ENCODE data around the gene GALNT4. TPM values are rescaled to one million over a fixed set of nuclear protein-coding genes. Genes with fewer than 3 reads are reported as not detected.

Gene GALNT4
- total and polyA plus RNA-seq, 10 of the 15 experiments (the other 5 are each of a cell fraction or from before 2014, with no cell fraction given) = 0.90 to 2.9 (median 1.8) TPM

DNA sequence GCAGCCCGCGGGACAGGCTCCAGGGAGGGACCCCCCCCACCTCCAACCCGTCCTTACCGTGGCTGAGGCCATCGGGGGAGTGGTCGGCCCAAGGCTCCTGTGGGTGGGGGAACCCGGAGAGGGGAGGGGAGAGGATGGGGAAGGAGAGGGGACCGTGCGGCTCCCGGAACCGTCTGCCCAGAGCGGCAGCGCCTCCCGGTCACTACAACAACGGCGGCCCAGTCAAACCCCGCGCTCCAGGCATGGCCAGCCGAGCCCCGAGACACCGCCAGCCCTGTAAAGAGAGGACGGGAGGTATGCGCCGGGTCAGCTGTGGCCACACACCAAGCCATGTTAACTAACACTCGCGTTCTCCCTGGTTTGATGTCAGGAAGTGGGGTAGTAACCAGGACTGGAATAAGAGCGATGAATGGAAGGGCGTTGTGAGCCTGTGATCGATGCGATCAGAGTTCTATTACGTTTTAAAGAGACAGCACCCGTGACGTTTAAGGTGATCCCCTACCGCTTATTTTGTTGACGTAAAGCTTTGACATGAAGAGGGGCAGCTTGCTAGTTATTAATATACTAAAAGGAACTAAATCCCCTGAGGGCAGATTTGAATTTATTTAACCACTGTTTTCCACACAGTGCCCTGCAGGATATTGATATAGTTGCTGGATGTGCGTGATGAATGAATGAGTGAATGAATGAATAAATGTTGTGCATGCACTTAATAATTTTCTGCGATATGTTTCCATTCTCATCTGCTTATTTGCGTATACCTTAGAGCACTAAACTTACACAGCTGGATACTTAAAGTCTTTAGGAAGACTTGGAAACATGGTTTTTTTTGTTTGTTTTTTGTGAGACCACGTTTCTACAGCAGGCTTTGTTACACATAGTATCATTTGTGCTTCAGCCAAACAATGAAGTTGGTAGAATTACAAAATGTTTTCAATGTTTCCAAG is 1.5 kb upstream of the GALNT4 start, which contains the start of gene POC1B (continued):
- TF ChIP-seq, protein P1, sequence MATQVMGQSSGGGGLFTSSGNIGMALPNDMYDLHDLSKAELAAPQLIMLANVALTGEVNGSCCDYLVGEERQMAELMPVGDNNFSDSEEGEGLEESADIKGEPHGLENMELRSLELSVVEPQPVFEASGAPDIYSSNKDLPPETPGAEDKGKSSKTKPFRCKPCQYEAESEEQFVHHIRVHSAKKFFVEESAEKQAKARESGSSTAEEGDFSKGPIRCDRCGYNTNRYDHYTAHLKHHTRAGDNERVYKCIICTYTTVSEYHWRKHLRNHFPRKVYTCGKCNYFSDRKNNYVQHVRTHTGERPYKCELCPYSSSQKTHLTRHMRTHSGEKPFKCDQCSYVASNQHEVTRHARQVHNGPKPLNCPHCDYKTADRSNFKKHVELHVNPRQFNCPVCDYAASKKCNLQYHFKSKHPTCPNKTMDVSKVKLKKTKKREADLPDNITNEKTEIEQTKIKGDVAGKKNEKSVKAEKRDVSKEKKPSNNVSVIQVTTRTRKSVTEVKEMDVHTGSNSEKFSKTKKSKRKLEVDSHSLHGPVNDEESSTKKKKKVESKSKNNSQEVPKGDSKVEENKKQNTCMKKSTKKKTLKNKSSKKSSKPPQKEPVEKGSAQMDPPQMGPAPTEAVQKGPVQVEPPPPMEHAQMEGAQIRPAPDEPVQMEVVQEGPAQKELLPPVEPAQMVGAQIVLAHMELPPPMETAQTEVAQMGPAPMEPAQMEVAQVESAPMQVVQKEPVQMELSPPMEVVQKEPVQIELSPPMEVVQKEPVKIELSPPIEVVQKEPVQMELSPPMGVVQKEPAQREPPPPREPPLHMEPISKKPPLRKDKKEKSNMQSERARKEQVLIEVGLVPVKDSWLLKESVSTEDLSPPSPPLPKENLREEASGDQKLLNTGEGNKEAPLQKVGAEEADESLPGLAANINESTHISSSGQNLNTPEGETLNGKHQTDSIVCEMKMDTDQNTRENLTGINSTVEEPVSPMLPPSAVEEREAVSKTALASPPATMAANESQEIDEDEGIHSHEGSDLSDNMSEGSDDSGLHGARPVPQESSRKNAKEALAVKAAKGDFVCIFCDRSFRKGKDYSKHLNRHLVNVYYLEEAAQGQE (IDR thresholded peaks at IDR 0.05; ENCODE audit: low read depth, low read length) = no peak
- TF ChIP-seq SMC3 (IDR thresholded peaks at IDR 0.05; ENCODE audit: borderline replicate concordance, low read length) = no peak
- peak; percentile 89 for TF ChIP-seq SP1 (IDR thresholded peaks at IDR 0.05; ENCODE audit: low read depth, low read length)
- TF ChIP-seq, protein P2, sequence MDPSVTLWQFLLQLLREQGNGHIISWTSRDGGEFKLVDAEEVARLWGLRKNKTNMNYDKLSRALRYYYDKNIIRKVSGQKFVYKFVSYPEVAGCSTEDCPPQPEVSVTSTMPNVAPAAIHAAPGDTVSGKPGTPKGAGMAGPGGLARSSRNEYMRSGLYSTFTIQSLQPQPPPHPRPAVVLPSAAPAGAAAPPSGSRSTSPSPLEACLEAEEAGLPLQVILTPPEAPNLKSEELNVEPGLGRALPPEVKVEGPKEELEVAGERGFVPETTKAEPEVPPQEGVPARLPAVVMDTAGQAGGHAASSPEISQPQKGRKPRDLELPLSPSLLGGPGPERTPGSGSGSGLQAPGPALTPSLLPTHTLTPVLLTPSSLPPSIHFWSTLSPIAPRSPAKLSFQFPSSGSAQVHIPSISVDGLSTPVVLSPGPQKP (IDR thresholded peaks at IDR 0.05; ENCODE audit: low read depth, low read length) = no peak; the same call in 1 of the 2 replicates
- TF ChIP-seq ZNF207 (IDR thresholded peaks at IDR 0.05; ENCODE audit: borderline replicate concordance) = peak; percentile 81; the same call in 1 of the 2 replicates
- TF ChIP-seq HDAC2 (IDR thresholded peaks at IDR 0.05) = no peak
- 0 out of 2 replicates have a peak, but pooled peaks have one; percentile 45 for TF ChIP-seq RCOR1 (conservative IDR thresholded peaks at IDR 0.05; ENCODE audit: low read depth, low read length)
- TF ChIP-seq BACH1 (IDR thresholded peaks at IDR 0.05; ENCODE audit: borderline replicate concordance) = no peak
- peak; percentile 99; the same call in 1 of the 2 replicates for TF ChIP-seq RB1 (IDR thresholded peaks at IDR 0.05; ENCODE audit: borderline replicate concordance)
- TF ChIP-seq, protein P3, sequence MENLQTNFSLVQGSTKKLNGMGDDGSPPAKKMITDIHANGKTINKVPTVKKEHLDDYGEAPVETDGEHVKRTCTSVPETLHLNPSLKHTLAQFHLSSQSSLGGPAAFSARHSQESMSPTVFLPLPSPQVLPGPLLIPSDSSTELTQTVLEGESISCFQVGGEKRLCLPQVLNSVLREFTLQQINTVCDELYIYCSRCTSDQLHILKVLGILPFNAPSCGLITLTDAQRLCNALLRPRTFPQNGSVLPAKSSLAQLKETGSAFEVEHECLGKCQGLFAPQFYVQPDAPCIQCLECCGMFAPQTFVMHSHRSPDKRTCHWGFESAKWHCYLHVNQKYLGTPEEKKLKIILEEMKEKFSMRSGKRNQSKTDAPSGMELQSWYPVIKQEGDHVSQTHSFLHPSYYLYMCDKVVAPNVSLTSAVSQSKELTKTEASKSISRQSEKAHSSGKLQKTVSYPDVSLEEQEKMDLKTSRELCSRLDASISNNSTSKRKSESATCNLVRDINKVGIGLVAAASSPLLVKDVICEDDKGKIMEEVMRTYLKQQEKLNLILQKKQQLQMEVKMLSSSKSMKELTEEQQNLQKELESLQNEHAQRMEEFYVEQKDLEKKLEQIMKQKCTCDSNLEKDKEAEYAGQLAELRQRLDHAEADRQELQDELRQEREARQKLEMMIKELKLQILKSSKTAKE (IDR thresholded peaks at IDR 0.05; ENCODE audit: low read depth, poor library complexity, severe bottlenecking) = peak; percentile 38
- no peak for TF ChIP-seq TCF7 (IDR thresholded peaks at IDR 0.05; ENCODE audit: borderline replicate concordance)
- TF ChIP-seq, protein P4, sequence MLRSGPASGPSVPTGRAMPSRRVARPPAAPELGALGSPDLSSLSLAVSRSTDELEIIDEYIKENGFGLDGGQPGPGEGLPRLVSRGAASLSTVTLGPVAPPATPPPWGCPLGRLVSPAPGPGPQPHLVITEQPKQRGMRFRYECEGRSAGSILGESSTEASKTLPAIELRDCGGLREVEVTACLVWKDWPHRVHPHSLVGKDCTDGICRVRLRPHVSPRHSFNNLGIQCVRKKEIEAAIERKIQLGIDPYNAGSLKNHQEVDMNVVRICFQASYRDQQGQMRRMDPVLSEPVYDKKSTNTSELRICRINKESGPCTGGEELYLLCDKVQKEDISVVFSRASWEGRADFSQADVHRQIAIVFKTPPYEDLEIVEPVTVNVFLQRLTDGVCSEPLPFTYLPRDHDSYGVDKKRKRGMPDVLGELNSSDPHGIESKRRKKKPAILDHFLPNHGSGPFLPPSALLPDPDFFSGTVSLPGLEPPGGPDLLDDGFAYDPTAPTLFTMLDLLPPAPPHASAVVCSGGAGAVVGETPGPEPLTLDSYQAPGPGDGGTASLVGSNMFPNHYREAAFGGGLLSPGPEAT (IDR thresholded peaks at IDR 0.05; ENCODE audit: low read depth) = peak; percentile 100
- no peak for TF ChIP-seq MYC (IDR thresholded peaks at IDR 0.05; ENCODE audit: insufficient read depth, insufficient read length, insufficient replicate concordance, low read length, severe bottlenecking)
- TF ChIP-seq GATAD2B (conservative IDR thresholded peaks at IDR 0.05; ENCODE audit: low read depth) = peak; percentile 81
- TF ChIP-seq EED (IDR thresholded peaks at IDR 0.05; ENCODE audit: low read depth) = no peak
- no peak for TF ChIP-seq CEBPB (IDR thresholded peaks at IDR 0.05; ENCODE audit: borderline replicate concordance in 1 of 2, low read depth in 2 of 2, low read length in 2 of 2)
- TF ChIP-seq, protein P5, sequence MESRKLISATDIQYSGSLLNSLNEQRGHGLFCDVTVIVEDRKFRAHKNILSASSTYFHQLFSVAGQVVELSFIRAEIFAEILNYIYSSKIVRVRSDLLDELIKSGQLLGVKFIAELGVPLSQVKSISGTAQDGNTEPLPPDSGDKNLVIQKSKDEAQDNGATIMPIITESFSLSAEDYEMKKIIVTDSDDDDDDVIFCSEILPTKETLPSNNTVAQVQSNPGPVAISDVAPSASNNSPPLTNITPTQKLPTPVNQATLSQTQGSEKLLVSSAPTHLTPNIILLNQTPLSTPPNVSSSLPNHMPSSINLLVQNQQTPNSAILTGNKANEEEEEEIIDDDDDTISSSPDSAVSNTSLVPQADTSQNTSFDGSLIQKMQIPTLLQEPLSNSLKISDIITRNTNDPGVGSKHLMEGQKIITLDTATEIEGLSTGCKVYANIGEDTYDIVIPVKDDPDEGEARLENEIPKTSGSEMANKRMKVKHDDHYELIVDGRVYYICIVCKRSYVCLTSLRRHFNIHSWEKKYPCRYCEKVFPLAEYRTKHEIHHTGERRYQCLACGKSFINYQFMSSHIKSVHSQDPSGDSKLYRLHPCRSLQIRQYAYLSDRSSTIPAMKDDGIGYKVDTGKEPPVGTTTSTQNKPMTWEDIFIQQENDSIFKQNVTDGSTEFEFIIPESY (IDR thresholded peaks at IDR 0.05) = no peak
- TF ChIP-seq MTA2 (IDR thresholded peaks at IDR 0.05; ENCODE audit: low read depth) = peak; percentile 37; the same call in 1 of the 2 replicates
